Caco-2 (cell line): ENCODE results near the gene ZNF408. TPM values are rescaled to one million over a fixed set of nuclear protein-coding genes. Genes with fewer than 3 reads are reported as not detected.

Experiments
- BruUV-seq: library from RNA; stranded (reverse); fragments of 400-500 nt; replicated peaks from 2 replicates; lab custom pipeline; 2021; lab: Mats Ljungman, UMichigan
- CTCF ChIA-PET: fragments of 300-600 bp; sonication (Branson Sonifier 250); formaldehyde crosslinking; loops from one replicate; lab custom pipeline; 2022; ENCODE audit warnings: antibody characterized with exemption; lab: Charles Lee
- POLR2A ChIA-PET: fragments of 300-600 bp; sonication (Branson Sonifier 250); formaldehyde crosslinking; loops from one replicate; lab custom pipeline; 2022; ENCODE audit warnings: antibody characterized with exemption; lab: Charles Lee
- DNase-seq, 2 experiments: peaks; one replicate each; pipeline versions ENCODE4 v3.0.0 to v3.0.0-alpha.2; 2020 to 2022
- H3K27me3 ChIP-seq: replicated peaks from 2 replicates; pipeline ENCODE4 v1.6.0; 2011; ENCODE audit warnings: low read length; ENCODE audit not compliant: control insufficient read depth, insufficient read depth
- H3K36me3 ChIP-seq: 2 replicates; pipeline ENCODE4 v1.5.1; 2011; ENCODE audit warnings: low read length; ENCODE audit not compliant: control insufficient read depth, insufficient read depth
- H3K4me1 ChIP-seq: fragments of 250-450 bp; sonication (Bioruptor Pico); 2 replicates; pipeline ENCODE4 v1.5.1; 2020; ENCODE audit warnings: mild to moderate bottlenecking
- H3K4me3 ChIP-seq: 2 replicates; pipeline ENCODE4 v1.5.1; 2011; ENCODE audit warnings: low read depth, mild to moderate bottlenecking, control low read depth, low read length
- H3K9me3 ChIP-seq: fragments of 250-450 bp; sonication (Bioruptor Pico); 2 replicates; pipeline ENCODE4 v1.5.1; 2020; ENCODE audit warnings: mild to moderate bottlenecking, moderate library complexity
- H3K27ac Mint-ChIP-seq: one replicate; pipeline ENCODE4 v1.8.0; 2022; ENCODE audit warnings: mixed read lengths; ENCODE audit not compliant: unreplicated experiment
- H3K27me3 Mint-ChIP-seq: one replicate; pipeline ENCODE4 v1.8.0; 2022; ENCODE audit warnings: mixed read lengths; ENCODE audit not compliant: insufficient read depth, unreplicated experiment
- H3K36me3 Mint-ChIP-seq: one replicate; pipeline ENCODE4 v1.8.0; 2022; ENCODE audit warnings: mild to moderate bottlenecking, mixed read lengths; ENCODE audit not compliant: insufficient read depth, unreplicated experiment
- H3K4me1 Mint-ChIP-seq: one replicate; pipeline ENCODE4 v1.8.0; 2022; ENCODE audit warnings: low read depth, mixed read lengths; ENCODE audit not compliant: unreplicated experiment
- H3K4me3 Mint-ChIP-seq: one replicate; pipeline ENCODE4 v1.8.0; 2022; ENCODE audit warnings: mild to moderate bottlenecking, moderate library complexity, mixed read lengths; ENCODE audit not compliant: unreplicated experiment
- H3K9me3 Mint-ChIP-seq: one replicate; pipeline ENCODE4 v1.8.0; 2022; ENCODE audit warnings: mixed read lengths; ENCODE audit not compliant: unreplicated experiment
- intact Hi-C: fragments of 100-400 bp; cut with micrococcal nuclease; formaldehyde crosslinking; loops from one replicate; pipeline ENCODE4 v1.10.0; 2022; ENCODE audit not compliant: unreplicated experiment
- total RNA-seq: library from RNA; stranded (reverse); gene quantifications from 2 replicates; pipeline ENCODE4 v1.2.3, GENCODE V29; 2022
- TF ChIP-seq, protein P1 (sequence below), 2 experiments: fragments of 200-600 bp in 1 of 2; IDR thresholded peaks; 1 replicate in 1 of 2; 2 replicates in 1 of 2; pipeline versions ENCODE4 v1.5.1 to v1.8.0; 2011 to 2022; ENCODE audit warnings: antibody characterized with exemption in 1 of 2, control low read depth in 1 of 2, inconsistent platforms in 1 of 2, low read depth in 1 of 2, low read length in 1 of 2, mild to moderate bottlenecking in 1 of 2, moderate library complexity in 1 of 2; ENCODE audit not compliant: insufficient read depth in 1 of 2, severe bottlenecking in 1 of 2, unreplicated experiment in 1 of 2

The ZNF408 gene
- total RNA-seq, 1 experiment from 2014 or later = 23.3 TPM

GRCh38 chr11:46671958-46672315 lies 28.9 kb upstream of the ZNF408 start:
- Mint-ChIP-seq H3K4me1 (peaks cover 12% of the 10 kb centered on the region), H3K9me3 (no peaks in the 10 kb centered on the region), H3K4me3 (no peak overlapping the region), H3K27ac (no peak overlapping the region), H3K36me3 (peaks cover 44% of the 10 kb centered on the region), H3K27me3 (no peaks in the 10 kb centered on the region)
- BruUV-seq = no TSS peak
- Histone ChIP-seq H3K4me1 (peaks cover 22% of the 10 kb centered on the region), H3K9me3 (no peaks in the 10 kb centered on the region), H3K36me3 (peaks cover 2% of the 10 kb centered on the region), H3K4me3 (no peak overlapping the region), H3K27me3 (no peaks in the 10 kb centered on the region)
- CTCF ChIA-PET = no interaction called here
- POLR2A ChIA-PET = no interaction called here
- intact Hi-C loops = no loop called here
- TF ChIP-seq, protein P1, sequence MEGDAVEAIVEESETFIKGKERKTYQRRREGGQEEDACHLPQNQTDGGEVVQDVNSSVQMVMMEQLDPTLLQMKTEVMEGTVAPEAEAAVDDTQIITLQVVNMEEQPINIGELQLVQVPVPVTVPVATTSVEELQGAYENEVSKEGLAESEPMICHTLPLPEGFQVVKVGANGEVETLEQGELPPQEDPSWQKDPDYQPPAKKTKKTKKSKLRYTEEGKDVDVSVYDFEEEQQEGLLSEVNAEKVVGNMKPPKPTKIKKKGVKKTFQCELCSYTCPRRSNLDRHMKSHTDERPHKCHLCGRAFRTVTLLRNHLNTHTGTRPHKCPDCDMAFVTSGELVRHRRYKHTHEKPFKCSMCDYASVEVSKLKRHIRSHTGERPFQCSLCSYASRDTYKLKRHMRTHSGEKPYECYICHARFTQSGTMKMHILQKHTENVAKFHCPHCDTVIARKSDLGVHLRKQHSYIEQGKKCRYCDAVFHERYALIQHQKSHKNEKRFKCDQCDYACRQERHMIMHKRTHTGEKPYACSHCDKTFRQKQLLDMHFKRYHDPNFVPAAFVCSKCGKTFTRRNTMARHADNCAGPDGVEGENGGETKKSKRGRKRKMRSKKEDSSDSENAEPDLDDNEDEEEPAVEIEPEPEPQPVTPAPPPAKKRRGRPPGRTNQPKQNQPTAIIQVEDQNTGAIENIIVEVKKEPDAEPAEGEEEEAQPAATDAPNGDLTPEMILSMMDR (IDR thresholded peaks at IDR 0.05; ENCODE audit: insufficient read depth in 1 of 2, low read depth in 1 of 2, low read length in 1 of 2, severe bottlenecking in 1 of 2, unreplicated experiment in 1 of 2) = no peak
- no peak for DNase-seq

DNA sequence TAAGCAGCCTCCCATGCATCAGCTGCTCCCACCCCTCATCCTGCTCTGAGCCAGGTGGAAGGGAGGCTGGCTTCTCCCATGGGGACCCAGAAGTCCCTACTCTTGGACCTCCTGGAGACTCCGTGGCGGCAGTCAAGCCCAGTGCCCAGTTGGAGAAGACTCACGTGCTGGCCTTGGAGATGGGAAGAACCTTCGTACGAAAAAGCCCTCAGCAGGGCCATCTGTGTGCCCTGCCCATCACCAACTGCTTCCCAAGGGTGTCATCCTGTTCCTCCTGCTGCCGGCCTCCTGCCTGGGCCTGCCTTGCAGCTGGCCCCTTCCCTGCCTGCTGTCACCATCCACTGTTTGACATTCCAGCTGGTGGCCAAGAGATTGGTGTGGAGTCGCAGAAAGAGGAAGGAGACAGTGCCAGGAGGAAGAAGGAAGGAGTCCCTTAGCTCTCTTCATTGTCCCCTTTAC lies 28.4 kb upstream of the ZNF408 start:
- Histone ChIP-seq H3K27me3 (no peaks in the 10 kb centered on the region), H3K36me3 (peaks cover 2% of the 10 kb centered on the region), H3K4me1 (peaks cover 22% of the 10 kb centered on the region), H3K9me3 (no peaks in the 10 kb centered on the region), H3K4me3 (no peak overlapping the region)
- DNase-seq = no peak
- ChIA-PET CTCF (no interaction called here), POLR2A (interaction anchor here (0.9 kb wide), 1 partner anchor 53 kb away, joined by 3 read pairs; no protein-coding TSS in a partner anchor)
- no TSS peak for BruUV-seq
- no peak overlapping the region for H3K27ac Mint-ChIP-seq
- TF ChIP-seq, protein P1 (IDR thresholded peaks at IDR 0.05; ENCODE audit: insufficient read depth in 1 of 2, low read depth in 1 of 2, low read length in 1 of 2, severe bottlenecking in 1 of 2, unreplicated experiment in 1 of 2) = no peak
- peaks cover 12% of the 10 kb centered on the region for H3K4me1 Mint-ChIP-seq
- peaks cover 44% of the 10 kb centered on the region for H3K36me3 Mint-ChIP-seq
- H3K4me3 Mint-ChIP-seq = no peak overlapping the region
- intact Hi-C loops = no loop called here
- no peaks in the 10 kb centered on the region for H3K27me3 Mint-ChIP-seq
- no peaks in the 10 kb centered on the region for H3K9me3 Mint-ChIP-seq

DNA sequence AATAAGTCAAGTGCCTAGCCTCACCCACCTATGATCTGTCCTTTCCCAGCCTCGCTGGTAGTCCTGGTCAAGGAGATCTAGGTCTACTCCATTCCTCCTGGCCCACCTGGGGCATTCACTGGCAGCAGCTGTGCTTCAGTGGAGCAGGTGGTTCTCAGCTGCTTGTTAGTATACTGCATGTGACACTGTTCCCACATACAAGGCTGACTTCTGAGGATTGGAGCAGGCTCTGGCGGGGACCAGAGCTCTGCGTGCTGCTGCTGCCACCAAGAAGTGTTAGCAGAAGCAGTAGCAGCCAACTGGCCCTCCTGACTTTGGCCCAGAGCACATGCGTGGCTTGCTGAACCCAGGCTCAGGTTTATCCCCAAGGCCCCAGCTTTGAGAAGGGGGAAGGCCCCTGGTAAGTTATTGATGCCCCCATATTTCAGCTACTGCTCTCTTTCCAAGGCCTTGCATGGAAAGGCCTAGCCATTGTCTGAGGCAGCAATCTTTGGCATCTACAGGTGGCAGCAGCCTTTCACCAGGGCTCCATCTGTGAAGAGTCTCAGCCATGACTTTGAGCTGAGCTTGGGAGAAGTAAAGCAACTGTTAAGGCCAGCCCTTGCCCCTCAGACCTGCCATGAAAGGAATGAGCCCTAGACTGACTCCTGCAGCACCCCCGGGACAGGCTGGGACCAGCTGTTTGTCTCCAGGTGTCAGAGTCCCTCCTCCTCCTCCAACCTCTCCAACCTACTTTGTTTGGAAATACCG lies 26.9 kb upstream of the ZNF408 start:
- no peak overlapping the region for H3K27ac Mint-ChIP-seq
- no peak for DNase-seq
- peaks cover 52% of the 10 kb centered on the region for H3K36me3 Mint-ChIP-seq
- no peak overlapping the region for H3K4me3 ChIP-seq
- no peak overlapping the region for H3K4me3 Mint-ChIP-seq
- H3K4me1 Mint-ChIP-seq = peaks cover 12% of the 10 kb centered on the region
- no peaks in the 10 kb centered on the region for H3K27me3 Mint-ChIP-seq
- ChIA-PET POLR2A (interaction anchor here (2.2 kb wide), 1 partner anchor 27 kb away, joined by 13 read pairs; the partner anchor contains the start of genes ARHGAP1 and ZNF408), CTCF (interaction anchor here (1.2 to 1.5 kb wide), 2 partner anchors 76 to 184 kb away, joined by 3 to 4 read pairs; no protein-coding TSS in a partner anchor)
- no TSS peak for BruUV-seq
- H3K36me3 ChIP-seq = peaks cover 2% of the 10 kb centered on the region
- no peaks in the 10 kb centered on the region for H3K9me3 ChIP-seq
- intact Hi-C loops = no loop called here
- H3K27me3 ChIP-seq = no peaks in the 10 kb centered on the region
- TF ChIP-seq, protein P1 (IDR thresholded peaks at IDR 0.05; ENCODE audit: insufficient read depth in 1 of 2, low read depth in 1 of 2, low read length in 1 of 2, severe bottlenecking in 1 of 2, unreplicated experiment in 1 of 2) = no peak
- H3K9me3 Mint-ChIP-seq = no peaks in the 10 kb centered on the region
- H3K4me1 ChIP-seq = peaks cover 22% of the 10 kb centered on the region
